ENCODE measurements around the gene PBX4.

DNA sequence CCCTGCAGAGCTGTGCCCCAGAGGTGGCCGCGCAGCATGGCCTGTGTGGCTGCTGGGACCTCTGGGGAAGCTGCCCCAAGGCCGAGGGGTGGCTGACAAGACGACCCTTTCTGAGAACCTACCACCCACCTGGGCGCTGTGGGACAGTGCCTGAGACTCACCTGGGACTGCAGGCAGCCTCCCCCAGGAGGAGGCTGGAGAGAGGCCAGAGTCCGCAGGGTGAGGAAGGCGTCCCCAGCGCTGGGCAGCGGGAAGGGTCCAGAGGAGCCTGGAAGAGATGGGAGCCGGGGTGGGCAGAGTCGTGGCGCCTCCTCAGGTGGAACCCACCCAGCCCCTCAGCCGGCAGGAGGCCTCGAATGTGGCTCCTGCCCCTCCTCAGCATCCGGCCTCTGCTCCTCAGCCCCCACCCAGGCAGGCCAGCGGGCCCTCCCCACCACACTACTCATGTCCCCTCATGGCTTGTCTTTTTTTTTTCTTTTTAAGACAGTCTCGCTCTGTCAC, 55.1 kb downstream of the PBX4 start:
- TF ChIP-seq POLR2A (IDR thresholded peaks at IDR 0.05; ENCODE audit: low read depth, low read length): no peak
- no peak for TF ChIP-seq POLR2AphosphoS5 (IDR thresholded peaks at IDR 0.05; ENCODE audit: low read depth, low read length)
